ENCODE data around the gene WDR35.

The WDR35 gene

DNA sequence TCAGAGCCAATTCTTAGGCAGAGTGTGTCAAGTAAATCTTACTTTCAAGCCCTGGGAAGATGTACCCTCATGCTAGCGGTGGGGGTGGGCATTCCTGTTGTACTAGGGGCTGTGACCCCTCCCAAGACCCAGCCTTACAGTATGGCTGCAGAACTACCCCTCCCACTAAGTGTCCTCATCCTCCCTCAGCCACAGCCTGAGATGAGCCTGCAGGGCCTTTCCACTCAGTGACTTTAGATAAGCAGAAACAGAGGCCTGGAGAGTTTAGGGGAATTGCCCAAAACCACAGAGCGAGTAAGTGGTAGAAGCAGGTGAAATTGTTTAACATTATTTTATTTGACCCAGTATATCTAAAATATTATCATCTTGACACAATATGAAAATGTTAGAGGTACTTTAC, 124.8 kb downstream of the WDR35 start:
- DNase-seq: no peak

DNA sequence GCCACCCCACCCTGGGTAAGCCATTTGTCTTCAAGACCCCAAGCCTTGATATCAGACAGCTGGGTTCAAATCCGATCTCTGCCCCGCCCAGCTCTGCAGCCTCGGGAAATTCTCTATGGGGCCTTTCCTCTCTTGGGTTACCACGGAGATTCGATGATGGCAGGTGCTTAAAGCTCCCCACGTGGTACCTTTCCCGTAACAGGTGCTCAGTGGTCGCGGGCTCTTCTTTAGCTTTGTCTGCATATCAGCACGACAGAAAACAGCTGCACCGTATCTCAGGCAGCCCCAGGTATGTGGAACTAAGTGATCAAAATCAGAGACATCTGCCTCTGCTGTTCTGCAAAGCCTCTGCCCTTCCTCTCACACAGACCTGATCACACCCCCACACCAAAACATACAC, 125.5 kb downstream of the WDR35 start:
- DNase-seq: no peak

DNA sequence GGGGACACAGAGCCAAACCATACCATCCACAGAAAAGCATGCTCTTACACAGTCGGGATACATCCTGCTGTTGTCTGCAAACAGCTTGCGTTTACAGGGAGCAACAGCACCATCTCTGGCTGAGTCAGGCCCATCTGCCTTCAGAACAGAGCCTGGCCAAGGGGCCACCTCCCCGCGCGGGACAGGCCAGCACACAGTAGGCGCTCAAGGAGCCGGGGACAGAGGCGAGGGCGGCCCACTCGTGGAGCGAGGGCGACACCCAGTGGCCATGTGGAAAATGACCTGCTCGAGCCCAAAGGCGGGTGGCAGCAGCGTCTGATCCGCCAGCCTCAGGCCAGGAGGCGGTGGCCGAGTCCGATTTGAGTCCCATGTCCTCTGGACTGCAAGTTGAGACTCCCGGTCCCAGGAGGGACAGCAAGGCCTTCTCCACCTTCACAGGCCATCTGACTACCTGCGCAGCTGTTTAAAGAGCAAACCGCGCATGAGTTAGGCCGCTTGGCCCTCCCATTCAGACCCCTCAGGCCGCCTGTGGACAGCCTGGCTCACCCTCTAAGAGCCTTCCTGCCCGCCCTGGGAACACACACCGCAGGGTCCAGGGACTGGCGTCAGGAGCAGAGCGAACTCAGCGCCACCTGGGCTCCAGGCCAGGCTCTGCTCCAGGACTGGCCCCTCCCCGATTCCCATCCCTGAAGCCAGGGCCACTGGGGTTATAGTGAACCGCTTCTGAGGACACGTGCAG, 126.4 kb downstream of the WDR35 start:
- peak; percentile 66 to 68 for DNase-seq

DNA sequence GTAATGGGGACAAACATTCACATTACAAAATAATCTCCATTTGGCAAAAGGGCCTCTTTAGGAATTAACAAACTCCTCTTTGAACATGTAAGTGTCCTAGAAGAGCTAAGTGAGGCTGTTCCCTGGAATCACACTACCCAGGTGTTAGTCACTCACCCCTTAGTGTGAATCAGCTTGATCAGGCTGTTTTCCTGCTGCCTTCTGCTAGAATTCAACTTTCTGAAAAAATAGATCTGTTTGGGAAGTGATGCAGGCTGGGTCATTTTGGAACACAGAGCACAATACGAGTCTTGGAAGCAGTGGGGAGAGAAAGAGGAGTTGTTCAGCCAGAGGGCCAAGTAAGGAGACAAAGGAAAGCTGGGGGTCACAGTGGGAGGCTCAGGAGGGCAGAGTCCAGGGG, 128.1 kb downstream of the WDR35 start:
- no peak for DNase-seq

Data from CD4-positive, alpha-beta T cell treated with Interleukin-1 beta for 1 hour (primary cell).